GM12801 (cell line): Measurements from ENCODE around the gene GALNT16.

Source experiments
- CTCF ChIP-seq: IDR thresholded peaks from one replicate; pipeline ENCODE4 v1.5.1; 2011; ENCODE audit warnings: control low read depth; ENCODE audit not compliant: insufficient read length; ENCODE audit errors: extremely low read depth

Gene GALNT16

GRCh38 chr14:69288011-69288771, 28.2 kb downstream of the GALNT16 start:
- TF ChIP-seq CTCF: no peak

GRCh38 chr14:69288956-69289705, 29.2 kb downstream of the GALNT16 start:
- no peak for TF ChIP-seq CTCF

- TF ChIP-seq CTCF: no peak
These were observed 30.0 kb downstream of the GALNT16 start for GRCh38 chr14:69289811-69290520.

- TF ChIP-seq CTCF: no peak
These were observed 31.4 kb downstream of the GALNT16 start for GRCh38 chr14:69291396-69291795.

GRCh38 chr14:69291891-69292561, 32.1 kb downstream of the GALNT16 start:
- TF ChIP-seq CTCF: no peak

GRCh38 chr14:69298131-69299071, 38.4 kb downstream of the GALNT16 start:
- no peak for TF ChIP-seq CTCF
